Type B pancreatic cell (in vitro differentiated cells): ENCODE measurements around the gene SGMS1. TPM values are rescaled to one million over a fixed set of nuclear protein-coding genes. Genes with fewer than 3 reads are reported as not detected.

Experiments
- DNase-seq: peaks from one replicate; pipeline ENCODE4 v3.0.0; 2021; ENCODE audit warnings: mixed read lengths; ENCODE audit not compliant: unreplicated experiment; ENCODE audit errors: extremely low spot score
- H3K27ac Mint-ChIP-seq: 2 replicates; pipeline ENCODE4 v1.8.0; 2021; ENCODE audit warnings: mild to moderate bottlenecking, mixed read lengths
- H3K27me3 Mint-ChIP-seq: 2 replicates; pipeline ENCODE4 v1.8.0; 2021; ENCODE audit warnings: mixed read lengths
- H3K36me3 Mint-ChIP-seq: 2 replicates; pipeline ENCODE4 v1.8.0; 2021; ENCODE audit warnings: mixed read lengths
- H3K4me1 Mint-ChIP-seq: one replicate; pipeline ENCODE4 v1.8.0; 2021; ENCODE audit warnings: mixed read lengths; ENCODE audit not compliant: unreplicated experiment
- H3K4me3 Mint-ChIP-seq: 2 replicates; pipeline ENCODE4 v1.8.0; 2021; ENCODE audit warnings: mild to moderate bottlenecking, mixed read lengths
- H3K9me3 Mint-ChIP-seq: 2 replicates; pipeline ENCODE4 v1.8.0; 2021; ENCODE audit warnings: mixed read lengths
- CTCF ChIP-seq: fragments of 200-600 bp; sonication (generic); conservative IDR thresholded peaks from 2 replicates; pipeline ENCODE4 v1.5.0; 2021; ENCODE audit warnings: antibody characterized with exemption, mild to moderate bottlenecking
- total RNA-seq: library from RNA; stranded (reverse); gene quantifications from 2 replicates; pipeline ENCODE4 v1.2.1, GENCODE V29; 2021; ENCODE audit warnings: low replicate concordance

Gene SGMS1
- total RNA-seq, 1 donor from 2014 or later = 15.1 TPM

GRCh38 chr10:50341987-50342386 lies 281.8 kb downstream of the SGMS1 start:
- Mint-ChIP-seq H3K4me3 (no peak overlapping the region), H3K9me3 (no peaks in the 10 kb centered on the region), H3K27me3 (no peaks in the 10 kb centered on the region), H3K4me1 (no peaks in the 10 kb centered on the region), H3K27ac (no peak overlapping the region), H3K36me3 (peaks cover 5% of the 10 kb centered on the region)
- TF ChIP-seq CTCF = no peak
- DNase-seq = no peak

- Mint-ChIP-seq H3K27me3 (no peaks in the 10 kb centered on the region), H3K4me1 (no peaks in the 10 kb centered on the region), H3K9me3 (no peaks in the 10 kb centered on the region), H3K4me3 (no peak overlapping the region), H3K27ac (no peak overlapping the region), H3K36me3 (peaks cover 5% of the 10 kb centered on the region)
- TF ChIP-seq CTCF = no peak
- no peak for DNase-seq
Observed at GRCh38 chr10:50336140-50336539, 287.6 kb downstream of the SGMS1 start.

GRCh38 chr10:50335397-50335796 lies 288.4 kb downstream of the SGMS1 start:
- Mint-ChIP-seq H3K9me3 (no peaks in the 10 kb centered on the region), H3K27me3 (no peaks in the 10 kb centered on the region), H3K4me1 (no peaks in the 10 kb centered on the region), H3K36me3 (peaks cover 5% of the 10 kb centered on the region), H3K27ac (no peak overlapping the region), H3K4me3 (no peak overlapping the region)
- DNase-seq = no peak
- TF ChIP-seq CTCF = no peak

GRCh38 chr10:50334273-50334672 lies 289.5 kb downstream of the SGMS1 start:
- DNase-seq = no peak
- Mint-ChIP-seq H3K9me3 (no peaks in the 10 kb centered on the region), H3K27me3 (no peaks in the 10 kb centered on the region), H3K4me1 (no peaks in the 10 kb centered on the region), H3K4me3 (no peak overlapping the region), H3K36me3 (no peaks in the 10 kb centered on the region), H3K27ac (no peak overlapping the region)
- TF ChIP-seq CTCF = no peak

- no peak overlapping the region for H3K4me3 Mint-ChIP-seq
- H3K27me3 Mint-ChIP-seq = no peaks in the 10 kb centered on the region
- H3K4me1 Mint-ChIP-seq = no peaks in the 10 kb centered on the region
- no peak for DNase-seq
- no peaks in the 10 kb centered on the region for H3K9me3 Mint-ChIP-seq
- TF ChIP-seq CTCF = no peak
- H3K36me3 Mint-ChIP-seq = no peaks in the 10 kb centered on the region
- no peak overlapping the region for H3K27ac Mint-ChIP-seq
Observed at GRCh38 chr10:50333872-50334271, 289.9 kb downstream of the SGMS1 start.
